HEK293T (cell line): ENCODE results near the gene TMEM186.
"Not testable (repeated sequence)": the region's sequence is repeated elsewhere in the genome, so short reads cannot be mapped to it uniquely, and the experiment has no call there.

ENCODE experiments used
- BHLHE40 ChIP-seq: fragments of 450-650 bp; IDR thresholded peaks from 2 replicates; pipeline ENCODE4 v1.6.1; 2016; ENCODE audit warnings: mild to moderate bottlenecking, moderate library complexity, borderline replicate concordance
- FOXA1 ChIP-seq: fragments of 450-650 bp; IDR thresholded peaks from 2 replicates; pipeline ENCODE4 v1.6.1; 2016; ENCODE audit warnings: mild to moderate bottlenecking
- FOXK2 ChIP-seq: fragments of 450-650 bp; IDR thresholded peaks from 2 replicates; pipeline ENCODE4 v1.6.1; 2016; ENCODE audit warnings: mild to moderate bottlenecking
- L3MBTL2 ChIP-seq: fragments of 450-650 bp; conservative IDR thresholded peaks from 2 replicates; pipeline ENCODE4 v1.6.1; 2016; ENCODE audit warnings: mild to moderate bottlenecking
- LEF1 ChIP-seq: fragments of 450-650 bp; IDR thresholded peaks from 2 replicates; pipeline ENCODE4 v1.6.1; 2017; ENCODE audit warnings: mild to moderate bottlenecking, borderline replicate concordance
- NFRKB ChIP-seq: fragments of 450-650 bp; IDR thresholded peaks from 2 replicates; pipeline ENCODE4 v1.6.1; 2016; ENCODE audit warnings: mild to moderate bottlenecking, moderate library complexity
- SP1 ChIP-seq: fragments of 450-650 bp; IDR thresholded peaks from 2 replicates; pipeline ENCODE4 v1.6.1; 2017
- SUZ12 ChIP-seq: fragments of 450-650 bp; IDR thresholded peaks from 2 replicates; pipeline ENCODE4 v1.6.1; 2016; ENCODE audit warnings: mild to moderate bottlenecking
- ZNF384 ChIP-seq: fragments of 450-650 bp; IDR thresholded peaks from 2 replicates; pipeline ENCODE4 v1.6.1; 2016
- TF ChIP-seq, protein P1 (sequence below): fragments of 450-650 bp; IDR thresholded peaks from 2 replicates; pipeline ENCODE4 v1.6.1; 2016

DNA sequence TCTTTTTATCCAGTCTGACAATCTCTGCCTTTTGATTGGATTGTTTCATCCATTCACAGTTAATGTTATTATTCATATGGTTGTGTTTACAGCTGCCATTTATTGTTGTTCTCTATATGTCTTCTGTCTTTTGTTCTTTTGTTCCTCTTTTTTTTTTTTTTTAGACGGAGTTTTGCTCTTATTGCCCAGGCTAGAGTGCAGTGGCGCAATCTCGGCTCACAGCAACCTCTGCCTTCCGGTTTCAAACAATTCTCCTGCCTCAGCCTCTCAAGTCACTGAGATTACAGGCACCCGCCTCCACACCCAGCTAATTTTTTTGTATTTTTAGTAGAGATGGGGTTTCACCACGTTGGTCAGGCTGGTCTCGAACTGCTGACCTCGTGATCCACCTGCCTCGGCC is 48.5 kb downstream of the TMEM186 start:
- not testable (repeated sequence) for TF ChIP-seq SP1, SUZ12, ZNF384, FOXA1, BHLHE40, L3MBTL2, FOXK2, LEF1, NFRKB
- TF ChIP-seq, protein P1, sequence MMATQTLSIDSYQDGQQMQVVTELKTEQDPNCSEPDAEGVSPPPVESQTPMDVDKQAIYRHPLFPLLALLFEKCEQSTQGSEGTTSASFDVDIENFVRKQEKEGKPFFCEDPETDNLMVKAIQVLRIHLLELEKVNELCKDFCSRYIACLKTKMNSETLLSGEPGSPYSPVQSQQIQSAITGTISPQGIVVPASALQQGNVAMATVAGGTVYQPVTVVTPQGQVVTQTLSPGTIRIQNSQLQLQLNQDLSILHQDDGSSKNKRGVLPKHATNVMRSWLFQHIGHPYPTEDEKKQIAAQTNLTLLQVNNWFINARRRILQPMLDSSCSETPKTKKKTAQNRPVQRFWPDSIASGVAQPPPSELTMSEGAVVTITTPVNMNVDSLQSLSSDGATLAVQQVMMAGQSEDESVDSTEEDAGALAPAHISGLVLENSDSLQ, result not testable (repeated sequence)
